ENCODE results near the gene GABRA5. TPM values are rescaled to one million over a fixed set of nuclear protein-coding genes. Genes with fewer than 3 reads are reported as not detected.

Gene GABRA5
- total and polyA plus RNA-seq, 2 of the 4 experiments (the other 2 are of a cell fraction) = 4.0 to 7.3 TPM

GRCh38 chr15:26929588-26929987 lies 62.7 kb downstream of the GABRA5 start:
- BruUV-seq (replicated peaks) = no TSS peak
- Histone ChIP-seq H3K23ac (ENCODE audit: low read depth, low read length) (no peak overlapping the region), H2BK5ac (ENCODE audit: low read depth, low read length, poor library complexity, severe bottlenecking) (no peak overlapping the region), H3K36me3 (ENCODE audit: control insufficient read depth, insufficient read depth, low read length) (no peaks in the 10 kb centered on the region), H2AK9ac (replicated peaks; ENCODE audit: low read depth, low read length, poor library complexity) (no peak overlapping the region), H2BK120ac (ENCODE audit: low read depth, low read length) (no peak overlapping the region), H4K20me1 (ENCODE audit: insufficient read depth, low read length) (no peaks in the 10 kb centered on the region), H3K4ac (ENCODE audit: low read depth, low read length) (no peak overlapping the region), H4K8ac (ENCODE audit: low read depth in 2 of 2, low read length in 2 of 2) (no peak overlapping the region), H3K4me3 (ENCODE audit: insufficient read depth, low read depth, low read length) (no peak overlapping the region), H3K79me1 (ENCODE audit: low read depth in 1 of 2, low read length in 2 of 2) (no peaks in the 10 kb centered on the region), H2BK20ac (ENCODE audit: low read depth, low read length) (no peak overlapping the region), H3K9me3 (ENCODE audit: control insufficient read depth, insufficient read depth, low read length) (peaks cover 11% of the 10 kb centered on the region), H3K18ac (ENCODE audit: low read depth, low read length) (no peak overlapping the region), H3K27ac (ENCODE audit: insufficient read depth, low read length) (no peak overlapping the region), H3K27me3 (ENCODE audit: control insufficient read depth, insufficient read depth, low read length) (no peaks in the 10 kb centered on the region), H2AK5ac (ENCODE audit: low read depth, low read length) (no peak overlapping the region), H3K9me1 (ENCODE audit: insufficient read depth, low read length) (no peaks in the 10 kb centered on the region), H3K14ac (replicated peaks; ENCODE audit: low read depth, low read length) (no peak overlapping the region), H4K5ac (ENCODE audit: low read depth, low read length) (no peak overlapping the region), H3K9ac (ENCODE audit: low read depth, low read length) (no peak overlapping the region), H3K4me2 (ENCODE audit: low read depth, low read length) (no peak overlapping the region), H2AFZ (replicated peaks; ENCODE audit: low read length, poor library complexity) (no peak overlapping the region), H4K91ac (ENCODE audit: insufficient read depth, low read depth, low read length) (no peak overlapping the region), H2BK15ac (ENCODE audit: low read depth, low read length) (no peak overlapping the region), H3K56ac (ENCODE audit: extremely low read depth, insufficient read depth, low read length) (no peak overlapping the region), H3K4me1 (ENCODE audit: control insufficient read depth, insufficient read depth, low read length) (no peaks in the 10 kb centered on the region)
- CTCF ChIA-PET = no interaction called here
- ATAC-seq (ENCODE audit: low read depth) (no peak), DNase-seq (no peak)
- WGBS, 2 experiments (ENCODE audit: extremely low coverage in 2 of 2, insufficient read length in 1 of 2) = no CpG with 5 or more reads among the region's 4 CpGs
- POLR2A ChIA-PET (ENCODE audit: unreplicated experiment) = no interaction called here
- TF ChIP-seq BHLHE40 (IDR thresholded peaks at IDR 0.05; ENCODE audit: low read depth, low read length) (no peak), USF2 (IDR thresholded peaks at IDR 0.05; ENCODE audit: low read depth, low read length) (no peak), FOS (IDR thresholded peaks at IDR 0.05; ENCODE audit: low read depth, low read length) (no peak), MAZ (IDR thresholded peaks at IDR 0.05; ENCODE audit: borderline replicate concordance, low read depth, low read length) (no peak), CHD1 (IDR thresholded peaks at IDR 0.05; ENCODE audit: low read depth, low read length) (no peak), MAFK (IDR thresholded peaks at IDR 0.05; ENCODE audit: low read depth, low read length) (no peak), NFE2L2 (IDR thresholded peaks at IDR 0.05; ENCODE audit: low read depth, low read length) (no peak), SMC3 (IDR thresholded peaks at IDR 0.05; ENCODE audit: low read depth, low read length) (no peak), RAD21 (IDR thresholded peaks at IDR 0.05; ENCODE audit: low read length) (no peak), MXI1 (IDR thresholded peaks at IDR 0.05; ENCODE audit: borderline replicate concordance, low read depth, low read length) (no peak), RCOR1 (IDR thresholded peaks at IDR 0.05; ENCODE audit: insufficient replicate concordance, low read length) (no peak), POLR2A (IDR thresholded peaks at IDR 0.05; ENCODE audit: low read depth, low read length) (no peak), RFX5 (IDR thresholded peaks at IDR 0.05; ENCODE audit: low read depth, low read length) (no peak)
- TF ChIP-seq, protein P1, sequence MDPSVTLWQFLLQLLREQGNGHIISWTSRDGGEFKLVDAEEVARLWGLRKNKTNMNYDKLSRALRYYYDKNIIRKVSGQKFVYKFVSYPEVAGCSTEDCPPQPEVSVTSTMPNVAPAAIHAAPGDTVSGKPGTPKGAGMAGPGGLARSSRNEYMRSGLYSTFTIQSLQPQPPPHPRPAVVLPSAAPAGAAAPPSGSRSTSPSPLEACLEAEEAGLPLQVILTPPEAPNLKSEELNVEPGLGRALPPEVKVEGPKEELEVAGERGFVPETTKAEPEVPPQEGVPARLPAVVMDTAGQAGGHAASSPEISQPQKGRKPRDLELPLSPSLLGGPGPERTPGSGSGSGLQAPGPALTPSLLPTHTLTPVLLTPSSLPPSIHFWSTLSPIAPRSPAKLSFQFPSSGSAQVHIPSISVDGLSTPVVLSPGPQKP (IDR thresholded peaks at IDR 0.05; ENCODE audit: borderline replicate concordance, low read depth, low read length) = no peak
- dilution Hi-C loops (cut with HindIII; ENCODE audit: low sequenced_read_pairs, unreplicated experiment) (no loop called here), in situ Hi-C loops (cut with MboI; ENCODE audit: low sequenced_read_pairs) (no loop called here), intact Hi-C loops (cut with micrococcal nuclease) (no loop called here)

Measured in IMR-90 (cell line).